Skeletal muscle tissue (tissue), 5 donors: ENCODE measurements around the gene ABCC10. TPM values are rescaled to one million over a fixed set of nuclear protein-coding genes. Genes with fewer than 3 reads are reported as not detected.
A peak's percentile ranks its signal among the peaks of the same experiment; 100 is the strongest.
"Not testable (repeated sequence)": the region's sequence is repeated elsewhere in the genome, so short reads cannot be mapped to it uniquely, and the experiment has no call there.

Source experiments
- H3K27ac ChIP-seq: one replicate; pipeline ENCODE4 v1.7.0; 2013; ENCODE audit warnings: mild to moderate bottlenecking, low read depth, low read length, inconsistent platforms
- H3K27me3 ChIP-seq, 3 donors: one replicate each; pipeline ENCODE4 v1.7.0; 2013; ENCODE audit warnings: low read length in 3 of 3; ENCODE audit not compliant: control insufficient read depth in 3 of 3, insufficient read depth in 3 of 3
- H3K36me3 ChIP-seq, 3 donors: one replicate each; pipeline ENCODE4 v1.7.0; 2013; ENCODE audit warnings: low read length in 3 of 3; ENCODE audit not compliant: control insufficient read depth in 3 of 3, insufficient read depth in 3 of 3
- H3K4me1 ChIP-seq, 3 donors: one replicate each; pipeline ENCODE4 v1.7.0; 2013; ENCODE audit warnings: low read length in 3 of 3, mild to moderate bottlenecking in 3 of 3; ENCODE audit not compliant: control insufficient read depth in 3 of 3, insufficient read depth in 3 of 3
- H3K4me3 ChIP-seq, 3 donors: one replicate each; pipeline ENCODE4 v1.7.0; 2013; ENCODE audit warnings: low read length in 3 of 3
- H3K9ac ChIP-seq, 3 donors: one replicate each; pipeline ENCODE4 v1.7.0; 2013; ENCODE audit warnings: low read length in 3 of 3, mild to moderate bottlenecking in 3 of 3, moderate library complexity in 2 of 3, low read depth in 1 of 3
- H3K9me3 ChIP-seq, 3 donors: one replicate each; pipeline ENCODE4 v1.7.0; 2013; ENCODE audit warnings: low read length in 3 of 3; ENCODE audit not compliant: control insufficient read depth in 3 of 3
- small RNA-seq: library from RNA; depleted of rRNA; stranded (forward); fragments of <200 nt; gene quantifications from one replicate; pipeline ENCODE3, GENCODE V24; 2014
- total RNA-seq: library from RNA; depleted of rRNA; stranded (reverse); fragments of >200 nt; gene quantifications from one replicate; pipeline ENCODE4 v1.2.3, GENCODE V29; 2014
- donor health status: Osteomylitis.

ABCC10 gene
- total RNA-seq, 1 donor from 2014 or later: 8.9 TPM

DNA sequence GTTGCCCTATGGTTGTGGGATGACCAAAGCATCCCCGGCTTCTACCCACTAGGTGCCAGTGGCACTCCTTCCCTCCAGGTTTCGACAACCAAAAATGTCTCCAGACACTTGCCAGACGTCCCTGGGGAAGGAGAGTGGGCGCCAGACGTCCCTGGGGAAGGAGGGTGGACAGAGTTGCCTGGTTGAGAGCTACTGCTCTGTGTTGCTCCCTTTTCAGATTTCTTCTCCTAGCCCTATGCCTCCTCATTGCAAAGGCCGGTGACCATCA, 69.7 kb downstream of the ABCC10 start:
- H3K4me3 ChIP-seq: no peak overlapping the region
- peaks cover 33 to 68% (median 54%) of the 10 kb centered on the region in 3 donors for H3K4me1 ChIP-seq
- H3K27me3 ChIP-seq: no peaks in the 10 kb centered on the region
- H3K27ac ChIP-seq: no peak overlapping the region
- peaks cover 36 to 44% (median 40%) of the 10 kb centered on the region in 3 donors for H3K36me3 ChIP-seq
- H3K9ac ChIP-seq: no peak overlapping the region
- no peaks in the 10 kb centered on the region for H3K9me3 ChIP-seq

DNA sequence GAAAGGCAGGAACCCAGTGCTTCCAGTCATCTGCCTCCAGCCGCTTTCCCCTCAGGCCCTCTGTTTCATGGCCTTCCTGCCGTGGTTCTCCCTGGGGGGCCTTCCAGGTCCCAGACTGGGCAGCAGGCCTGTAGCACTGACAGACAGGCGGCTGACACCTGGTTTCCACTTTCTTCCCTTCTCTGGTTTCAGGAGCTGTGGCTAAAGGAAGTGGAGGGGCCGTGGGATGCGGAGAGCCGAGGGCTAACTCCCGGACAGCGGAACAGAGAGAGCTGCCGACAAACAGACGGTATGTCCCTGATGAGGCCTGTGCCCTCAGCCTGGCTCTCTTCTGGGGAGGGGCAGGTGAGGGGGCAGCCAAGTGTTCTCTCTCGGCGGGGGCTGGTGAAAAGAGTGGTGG, 70.3 kb downstream of the ABCC10 start:
- Histone ChIP-seq H3K4me1 (peaks cover 26 to 62% (median 48%) of the 10 kb centered on the region in 3 donors), H3K36me3 (peaks cover 43 to 50% (median 46%) of the 10 kb centered on the region in 3 donors), H3K4me3 (no peak overlapping the region), H3K9me3 (no peaks in the 10 kb centered on the region), H3K9ac (no peak overlapping the region), H3K27me3 (no peaks in the 10 kb centered on the region), H3K27ac (no peak overlapping the region)

DNA sequence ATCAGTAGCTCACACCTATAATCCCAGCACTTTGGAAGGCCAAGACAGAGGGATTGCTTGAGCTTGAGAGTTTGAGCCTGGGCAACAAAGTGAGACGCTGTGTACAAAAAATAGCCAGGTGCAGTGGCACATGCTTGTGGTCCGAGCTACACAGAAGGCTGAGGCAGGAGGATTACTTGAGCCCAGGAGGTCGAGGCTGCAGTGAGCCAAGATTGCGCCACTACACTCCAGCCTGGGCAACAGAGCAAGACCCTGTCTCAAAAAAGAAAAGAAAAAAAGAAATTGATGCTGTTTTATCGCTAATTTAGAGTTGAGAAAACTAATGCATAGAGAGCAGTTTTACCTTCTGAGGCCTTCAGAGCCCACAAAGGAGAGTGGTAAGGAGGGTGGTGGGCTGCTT, 71.0 kb downstream of the ABCC10 start:
- peaks cover 20 to 56% (median 42%) of the 10 kb centered on the region in 3 donors for H3K4me1 ChIP-seq
- H3K27me3 ChIP-seq, H3K4me3 ChIP-seq, H3K9me3 ChIP-seq, H3K9ac ChIP-seq, H3K27ac ChIP-seq: not testable (repeated sequence)
- peaks cover 49 to 56% (median 52%) of the 10 kb centered on the region in 3 donors for H3K36me3 ChIP-seq

DNA sequence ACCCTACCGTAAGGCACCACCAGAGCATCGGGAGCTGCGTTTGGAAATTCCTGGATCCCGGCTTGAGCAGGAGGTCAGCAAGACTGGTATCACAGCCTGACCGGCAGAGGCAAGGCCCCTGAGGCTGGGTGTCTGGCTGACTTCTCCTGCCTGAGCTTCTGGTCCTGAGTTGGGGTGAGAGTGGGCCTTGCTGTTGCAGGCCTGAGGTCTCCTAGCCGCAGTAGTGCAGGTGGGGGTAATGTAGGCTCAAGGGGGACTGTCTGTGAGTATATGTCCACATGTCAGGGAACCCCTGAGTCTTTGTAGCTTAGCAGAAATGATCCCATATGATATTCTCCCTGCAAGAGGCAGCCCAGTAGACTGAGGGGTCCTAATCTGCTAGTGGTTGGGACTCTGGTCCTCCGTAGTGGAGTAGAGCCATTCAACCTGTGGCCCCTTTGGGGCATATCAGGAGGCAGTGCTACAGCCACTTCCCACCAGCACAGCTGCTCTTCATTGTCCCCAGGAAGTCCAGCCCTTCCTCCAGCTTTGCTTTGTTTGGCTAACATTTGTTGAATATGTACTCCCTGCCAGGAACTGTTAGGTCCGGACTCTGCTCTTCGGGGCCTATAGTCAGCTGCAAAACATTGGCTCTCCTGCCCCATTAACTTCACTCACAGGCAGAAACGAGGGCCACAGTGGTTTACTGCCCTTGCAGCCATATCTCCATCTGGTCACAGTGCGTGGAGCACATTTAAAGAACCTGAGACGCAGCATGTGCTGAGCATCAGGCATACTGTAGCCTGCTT, 71.9 kb downstream of the ABCC10 start:
- H3K36me3 ChIP-seq: peaks cover 55 to 61% (median 58%) of the 10 kb centered on the region in 3 donors
- H3K9ac ChIP-seq: no peak overlapping the region
- H3K27me3 ChIP-seq: no peaks in the 10 kb centered on the region
- no peaks in the 10 kb centered on the region for H3K9me3 ChIP-seq
- H3K27ac ChIP-seq: peak overlapping the region; percentile 13
- peaks cover 18 to 47% (median 33%) of the 10 kb centered on the region in 3 donors for H3K4me1 ChIP-seq
- H3K4me3 ChIP-seq: no peak overlapping the region

Small RNA genes within 50 kb of the gene (small RNA-seq; reads per million reads assigned to genes)
- gene MIR6780B (not detected), gene RNU6-1113P (not detected)

Other genes starting within 250 kb of the ABCC10 start
- gene CUL9, start 245.3 kb upstream of the ABCC10 start, total RNA-seq: 11.0 TPM
- 31.3 TPM for gene DNPH1, start 198.1 kb upstream of the ABCC10 start, total RNA-seq
- gene TTBK1, start 184.1 kb upstream of the ABCC10 start, total RNA-seq: not detected
- gene SLC22A7, start 129.3 kb upstream of the ABCC10 start, total RNA-seq: not detected
- gene CRIP3, start 118.7 kb upstream of the ABCC10 start, total RNA-seq: 2.1 TPM
- 6.3 TPM for gene ZNF318, start 57.9 kb upstream of the ABCC10 start, total RNA-seq
- 1.6 TPM for gene DLK2, start 28.0 kb downstream of the ABCC10 start, total RNA-seq
- 7.8 TPM for gene TJAP1, start 50.0 kb downstream of the ABCC10 start, total RNA-seq
- 0.52 TPM for gene LRRC73, start 82.8 kb downstream of the ABCC10 start, total RNA-seq
- 54.3 TPM for gene YIPF3, start 89.4 kb downstream of the ABCC10 start, total RNA-seq
- 21.9 TPM for gene POLR1C, start 89.5 kb downstream of the ABCC10 start, total RNA-seq
- gene XPO5, start 148.5 kb downstream of the ABCC10 start, total RNA-seq: 35.0 TPM
- gene POLH, start 148.6 kb downstream of the ABCC10 start, total RNA-seq: 9.9 TPM
- gene GTPBP2, start 201.7 kb downstream of the ABCC10 start, total RNA-seq: 30.8 TPM
- gene MAD2L1BP, start 208.3 kb downstream of the ABCC10 start, total RNA-seq: 25.1 TPM
- gene RSPH9, start 217.5 kb downstream of the ABCC10 start, total RNA-seq: 0.52 TPM